Fibroblast of gingiva (primary cell): ENCODE results near the gene MAP4.
A peak's percentile ranks its signal among the peaks of the same experiment; 100 is the strongest.
"Not testable (repeated sequence)": the region's sequence is repeated elsewhere in the genome, so short reads cannot be mapped to it uniquely, and the experiment has no call there.

ENCODE experiments used
- DNase-seq: peaks from one replicate; pipeline ENCODE4 v3.0.0-alpha.2; 2011; ENCODE audit warnings: low read depth

Gene MAP4, protein sequence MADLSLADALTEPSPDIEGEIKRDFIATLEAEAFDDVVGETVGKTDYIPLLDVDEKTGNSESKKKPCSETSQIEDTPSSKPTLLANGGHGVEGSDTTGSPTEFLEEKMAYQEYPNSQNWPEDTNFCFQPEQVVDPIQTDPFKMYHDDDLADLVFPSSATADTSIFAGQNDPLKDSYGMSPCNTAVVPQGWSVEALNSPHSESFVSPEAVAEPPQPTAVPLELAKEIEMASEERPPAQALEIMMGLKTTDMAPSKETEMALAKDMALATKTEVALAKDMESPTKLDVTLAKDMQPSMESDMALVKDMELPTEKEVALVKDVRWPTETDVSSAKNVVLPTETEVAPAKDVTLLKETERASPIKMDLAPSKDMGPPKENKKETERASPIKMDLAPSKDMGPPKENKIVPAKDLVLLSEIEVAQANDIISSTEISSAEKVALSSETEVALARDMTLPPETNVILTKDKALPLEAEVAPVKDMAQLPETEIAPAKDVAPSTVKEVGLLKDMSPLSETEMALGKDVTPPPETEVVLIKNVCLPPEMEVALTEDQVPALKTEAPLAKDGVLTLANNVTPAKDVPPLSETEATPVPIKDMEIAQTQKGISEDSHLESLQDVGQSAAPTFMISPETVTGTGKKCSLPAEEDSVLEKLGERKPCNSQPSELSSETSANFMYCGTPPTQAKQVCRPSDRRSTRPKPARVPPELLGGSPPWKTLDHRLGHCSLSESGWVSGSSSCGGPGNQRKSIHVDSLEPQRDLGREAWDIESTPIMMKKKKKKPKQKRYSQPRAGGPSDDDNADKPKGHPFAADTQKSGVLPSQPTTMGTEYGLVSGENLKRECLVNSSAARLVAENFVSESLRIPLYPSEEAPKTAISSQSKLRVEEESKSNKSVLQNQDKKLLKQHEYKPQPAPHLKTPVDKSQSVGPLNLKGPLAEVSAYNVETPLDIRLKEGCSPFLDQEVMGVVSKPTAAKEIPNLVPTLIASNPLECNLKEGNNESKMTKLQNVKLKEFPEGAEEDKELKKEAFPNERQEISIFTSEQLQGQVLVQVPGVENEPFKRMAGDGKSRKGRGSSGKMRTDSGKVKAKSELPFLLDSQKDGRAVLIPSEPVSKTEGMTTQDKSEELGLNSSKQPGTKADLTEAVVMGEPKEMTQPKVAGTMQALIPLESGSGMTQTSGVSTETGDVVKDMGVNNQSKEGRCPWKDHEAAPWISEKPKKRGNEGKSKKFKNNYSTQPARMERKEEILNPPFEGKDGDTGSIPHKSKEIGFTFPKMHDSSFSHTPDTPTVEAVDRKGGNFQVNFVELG (N-terminal part only)

GRCh38 chr3:48016301-48016973 lies at the start of gene MAP4:
Gene MAP4 (minus strand): TSS chr3:48016416. CDS start chr3:47998860, 17,556 bp downstream.
- DNase-seq, result no peak

DNA sequence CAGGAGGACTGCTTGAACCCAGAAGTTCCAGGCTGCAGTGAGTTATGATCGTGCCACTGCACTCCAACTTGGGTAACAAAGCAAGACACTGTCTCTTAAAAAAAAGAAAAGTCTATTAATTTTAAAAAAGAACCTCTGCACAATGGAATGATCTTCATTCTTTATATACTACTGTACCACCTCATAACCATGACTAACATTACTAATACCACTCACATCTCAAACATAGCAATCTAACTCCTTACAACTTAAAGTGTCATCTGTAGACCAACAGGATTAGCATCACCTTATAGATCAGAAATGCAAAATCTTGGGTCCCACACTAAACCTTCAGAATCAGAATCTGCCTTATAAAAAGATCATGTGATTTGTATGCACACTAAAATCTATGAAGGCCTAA lies 48.8 kb upstream of the MAP4 start:
- DNase-seq, result no peak

DNA sequence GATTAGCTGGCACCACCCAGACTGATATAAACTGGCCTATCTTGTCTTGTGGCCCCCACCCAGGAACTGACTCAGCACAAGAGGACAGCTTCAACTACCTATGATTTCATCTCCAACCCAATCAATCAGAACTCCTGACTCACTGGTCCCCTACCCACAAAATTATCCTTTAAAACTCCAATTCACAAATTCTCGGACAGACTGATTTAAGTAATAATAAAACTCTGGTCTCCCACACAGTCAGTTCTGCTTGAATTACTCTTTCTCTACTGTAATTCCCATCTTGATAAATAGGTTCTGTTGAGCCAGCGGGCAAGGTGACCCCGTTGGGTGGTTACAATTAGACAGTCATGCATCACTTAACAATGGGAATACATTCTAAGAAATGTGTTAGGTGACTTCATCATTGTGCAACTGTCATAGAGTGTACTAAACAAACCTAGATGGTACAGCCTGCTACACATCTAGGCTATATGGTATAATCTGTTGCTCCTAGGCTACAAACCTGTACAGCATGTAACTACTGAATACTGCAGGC lies 48.1 kb upstream of the MAP4 start:
- no peak for DNase-seq

GRCh38 chr3:48061586-48061985 lies 45.4 kb upstream of the MAP4 start:
- not testable (repeated sequence) for DNase-seq

- DNase-seq, result no peak
Measured at GRCh38 chr3:48058091-48058490, 41.9 kb upstream of the MAP4 start.

GRCh38 chr3:48057521-48057920 lies 41.3 kb upstream of the MAP4 start:
- DNase-seq, result peak; percentile 39

DNA sequence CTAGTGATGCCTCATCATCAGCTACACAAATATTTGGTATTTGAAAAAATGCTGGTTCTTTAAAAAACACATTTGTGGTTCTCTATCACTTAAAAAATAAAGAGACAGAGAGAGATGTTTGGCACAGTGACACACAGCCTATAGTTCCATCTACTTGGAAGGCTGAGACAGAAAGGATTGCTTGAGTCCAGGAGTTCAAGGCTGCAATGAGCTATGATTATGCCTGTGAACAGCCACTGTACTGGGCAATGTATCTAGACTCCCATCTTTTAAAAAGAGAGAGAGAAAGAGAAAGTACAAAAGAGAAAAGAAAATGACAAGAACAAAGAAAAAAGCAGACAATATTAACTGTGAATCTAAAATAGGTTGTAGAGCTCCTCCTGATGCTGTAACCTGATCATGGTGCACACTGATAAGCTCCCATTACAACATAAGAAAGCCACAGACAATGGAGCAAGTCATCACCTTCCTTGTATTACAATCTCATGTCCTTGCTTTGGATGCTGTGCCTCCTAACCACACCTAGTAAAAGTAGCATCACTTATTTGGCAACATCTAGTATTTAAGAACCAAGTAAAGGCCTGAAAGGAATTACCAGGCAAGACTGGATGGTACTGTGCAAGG lies 31.7 kb upstream of the MAP4 start:
- no peak for DNase-seq

GRCh38 chr3:48042071-48042760 lies 26.0 kb upstream of the MAP4 start:
- DNase-seq, result peak; percentile 14

GRCh38 chr3:48039487-48040190 lies 23.4 kb upstream of the MAP4 start:
- peak; percentile 63 for DNase-seq

DNA sequence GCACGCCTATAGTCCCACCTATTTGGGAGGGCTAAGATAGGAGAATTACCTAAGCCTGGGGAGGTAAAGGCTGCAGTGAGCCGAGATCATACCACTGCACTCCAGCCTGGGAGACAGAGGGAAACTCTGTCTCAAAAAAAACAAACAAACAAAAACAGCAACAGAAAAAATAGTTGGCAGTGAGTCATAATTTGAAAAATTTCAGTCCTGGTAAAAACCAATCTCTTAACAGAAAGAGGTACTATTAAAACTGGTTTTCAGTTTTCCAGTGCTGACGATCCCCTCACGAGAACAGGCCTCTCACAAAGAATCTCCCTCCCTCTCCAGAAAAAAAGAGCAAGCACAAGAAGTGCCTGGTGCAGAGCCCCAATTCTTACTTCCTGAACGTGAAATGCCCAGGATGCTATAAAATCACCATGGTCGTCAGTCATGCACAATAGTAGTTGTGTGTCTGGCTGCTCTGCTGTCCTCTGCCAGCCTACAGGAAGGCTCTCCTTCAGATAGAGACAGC lies 22.8 kb upstream of the MAP4 start:
- DNase-seq, result no peak

GRCh38 chr3:48034000-48034516 lies 17.8 kb upstream of the MAP4 start:
- DNase-seq, result peak; percentile 15

DNA sequence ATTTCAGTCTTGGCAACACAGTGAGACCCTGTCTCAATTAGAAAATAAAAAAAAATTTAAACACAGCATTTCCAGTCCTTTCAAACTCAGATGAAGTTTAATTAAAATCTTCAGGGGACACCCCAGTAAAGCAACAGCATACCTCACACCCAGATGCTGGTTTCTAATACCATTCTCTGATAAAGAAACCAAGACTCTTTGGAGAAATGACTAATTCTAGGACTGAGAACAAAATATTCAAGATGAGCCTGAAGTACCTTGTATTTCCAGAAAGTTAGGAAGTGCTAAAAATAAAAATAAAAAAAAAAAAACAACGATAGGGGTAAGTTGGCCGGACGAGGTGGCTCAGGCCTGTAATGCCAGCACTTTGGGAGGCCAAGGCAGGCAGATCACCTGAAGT lies 14.0 kb upstream of the MAP4 start:
- no peak for DNase-seq

- DNase-seq, result no peak
Measured at GRCh38 chr3:48026951-48027908, 11.0 kb upstream of the MAP4 start.

- DNase-seq, result no peak
Measured at GRCh38 chr3:48026098-48026497, 9.9 kb upstream of the MAP4 start.

- DNase-seq, result peak; percentile 27
Measured at GRCh38 chr3:48024401-48024800, 8.2 kb upstream of the MAP4 start.

- DNase-seq, result no peak
Measured at GRCh38 chr3:48023377-48023776, 7.2 kb upstream of the MAP4 start.

DNA sequence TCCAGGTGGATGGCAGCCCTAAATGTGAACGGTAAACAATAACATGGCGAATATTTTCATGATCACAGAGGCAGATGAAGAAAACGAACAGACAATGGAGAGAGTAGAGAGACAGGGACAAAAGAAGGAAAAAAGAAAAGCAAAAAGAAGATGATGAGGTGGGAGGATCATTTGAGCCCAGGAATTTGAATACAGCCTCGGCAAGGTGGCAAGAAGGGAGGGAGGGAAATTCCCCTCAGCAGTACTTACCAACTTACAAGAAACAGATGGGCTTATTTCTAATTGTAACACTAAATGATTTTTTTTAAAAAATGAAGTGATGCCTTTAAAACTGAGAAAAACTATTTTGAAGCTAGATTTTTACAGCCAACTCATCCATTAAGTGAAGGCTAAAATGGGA lies 6.0 kb upstream of the MAP4 start:
- DNase-seq, result no peak

DNA sequence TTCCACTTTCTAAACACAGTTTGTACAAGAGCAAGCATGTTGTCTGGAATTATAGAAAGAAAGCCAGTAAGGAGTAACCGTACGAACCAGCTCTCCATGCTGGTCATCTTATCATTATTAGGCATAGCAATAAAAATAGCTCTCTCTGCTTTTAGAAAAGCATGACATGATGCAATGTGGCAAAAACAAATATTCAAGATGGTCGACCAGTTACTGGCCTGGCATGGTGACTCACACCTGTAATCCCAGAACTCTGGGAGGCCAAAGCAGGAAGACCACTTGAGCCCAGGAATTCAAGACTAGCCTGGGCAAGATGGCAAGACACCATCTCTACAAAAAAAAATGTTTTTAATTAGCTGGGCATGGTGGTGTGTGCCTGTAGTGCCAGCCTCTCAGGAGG lies 2.6 kb upstream of the MAP4 start:
- DNase-seq, result peak; percentile 60
